GM19043 (cell line): ENCODE measurements around the gene CTNNA2.

ENCODE experiments used
- ATAC-seq: cut with Tn5 transposase; IDR thresholded peaks from one replicate; pipeline ENCODE4 v1.9.1; 2021; ENCODE audit warnings: low read depth; ENCODE audit not compliant: unreplicated experiment

Gene CTNNA2

GRCh38 chr2:79780781-79781180 is 267.9 kb downstream of the CTNNA2 start:
- ATAC-seq: no peak

GRCh38 chr2:79782576-79783452 is 270.0 kb downstream of the CTNNA2 start:
- no peak for ATAC-seq

- ATAC-seq: no peak
Observed at GRCh38 chr2:79788952-79789651, 276.3 kb downstream of the CTNNA2 start.

GRCh38 chr2:79789811-79790210 is 277.0 kb downstream of the CTNNA2 start:
- ATAC-seq: no peak

- no peak for ATAC-seq
Observed at GRCh38 chr2:79792090-79792489, 279.2 kb downstream of the CTNNA2 start.

DNA sequence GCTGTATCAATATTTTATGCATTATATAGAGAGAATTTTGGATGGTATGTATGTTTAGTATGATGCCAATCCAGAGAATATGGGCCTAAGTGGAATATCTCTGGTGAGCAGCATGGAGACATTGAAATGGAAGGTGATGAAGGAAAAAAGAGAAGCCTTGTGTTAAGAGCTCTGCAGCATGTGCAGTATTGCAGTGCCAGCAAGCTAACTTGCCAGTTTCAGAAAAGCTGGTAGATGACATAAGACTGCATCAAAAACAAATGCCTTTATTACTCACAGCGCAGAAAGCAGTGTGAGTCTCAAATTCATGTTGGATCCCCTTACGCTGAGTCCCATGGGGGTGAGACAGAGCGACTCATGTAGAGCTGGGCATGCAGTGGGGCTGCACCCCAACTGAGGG is 280.2 kb downstream of the CTNNA2 start:
- no peak for ATAC-seq

DNA sequence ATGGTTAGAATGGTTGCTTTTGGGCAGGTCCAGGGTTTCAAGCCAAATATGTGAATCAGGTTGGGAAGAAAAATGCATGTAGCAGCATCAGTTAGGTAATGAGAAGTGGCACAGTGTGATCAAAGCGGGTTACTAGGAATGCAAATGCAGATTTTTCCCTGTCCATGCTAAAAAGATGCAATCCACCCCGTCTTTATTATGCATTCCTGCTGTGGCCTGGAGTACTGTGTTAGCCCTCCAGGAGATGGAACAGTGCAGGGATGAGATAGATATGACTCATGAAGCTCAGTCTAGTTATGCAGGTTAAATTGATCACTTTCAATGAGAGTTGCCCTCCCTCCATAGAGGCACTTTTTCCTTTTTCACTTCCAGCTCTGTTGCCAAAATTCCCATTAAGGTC is 283.8 kb downstream of the CTNNA2 start:
- ATAC-seq: no peak

- ATAC-seq: no peak
Observed at GRCh38 chr2:79798776-79799175, 285.9 kb downstream of the CTNNA2 start.

- no peak for ATAC-seq
Observed at GRCh38 chr2:79799729-79800128, 286.9 kb downstream of the CTNNA2 start.

- no peak for ATAC-seq
Observed at GRCh38 chr2:79801082-79801481, 288.2 kb downstream of the CTNNA2 start.

GRCh38 chr2:79817288-79817687 is 304.4 kb downstream of the CTNNA2 start:
- ATAC-seq: no peak

DNA sequence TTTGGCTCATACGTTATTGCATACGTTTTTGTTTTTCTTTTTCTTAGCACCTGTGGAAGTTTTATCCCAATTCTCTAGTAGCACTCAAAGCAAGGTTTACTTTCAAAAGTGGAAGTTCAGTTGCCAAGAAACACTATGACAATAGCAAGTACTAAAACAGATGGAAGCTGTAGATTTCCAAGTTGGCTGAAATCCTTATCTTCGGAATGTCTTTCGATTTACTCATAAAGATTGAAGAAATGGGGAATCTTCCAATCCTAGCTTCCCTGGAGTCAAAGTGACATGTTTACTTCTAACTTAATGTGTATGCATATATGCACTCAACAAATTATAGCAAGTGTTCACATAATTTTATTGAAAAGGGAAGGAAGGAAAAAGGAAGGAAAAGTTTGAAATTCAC is 307.4 kb downstream of the CTNNA2 start:
- no peak for ATAC-seq

GRCh38 chr2:79822136-79822535 is 309.3 kb downstream of the CTNNA2 start:
- ATAC-seq: no peak

DNA sequence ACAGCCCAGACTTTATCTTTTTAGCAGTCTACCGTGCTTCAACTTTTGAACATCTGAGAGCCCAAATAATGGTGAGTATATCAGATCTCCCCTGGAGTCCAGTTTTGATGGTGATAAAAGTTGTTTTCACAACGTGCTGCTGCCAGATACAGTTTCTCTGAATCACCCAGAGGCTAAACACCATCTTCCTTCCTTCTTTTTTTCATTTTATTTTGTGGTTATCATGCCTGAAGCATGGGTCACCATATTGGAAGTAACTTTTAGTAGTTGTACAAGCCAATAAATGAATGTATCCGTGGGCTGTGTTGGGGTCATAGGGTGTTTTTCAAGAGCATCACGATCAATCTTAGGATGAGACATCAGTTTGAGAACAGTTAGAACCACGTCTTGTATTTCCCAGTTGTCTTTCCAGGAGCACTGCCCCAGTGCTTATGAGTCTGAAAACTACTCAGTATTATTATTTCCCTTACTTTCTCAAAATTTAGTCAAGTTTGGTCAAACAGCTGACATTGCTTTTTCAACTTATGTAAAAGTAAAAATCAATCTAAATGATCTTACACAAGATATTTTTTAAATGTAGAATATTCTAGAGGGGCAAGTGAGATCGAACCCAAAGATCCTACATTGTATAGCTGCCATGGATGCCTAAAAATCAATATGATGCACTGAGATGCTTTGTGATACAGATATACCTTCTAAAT is 311.4 kb downstream of the CTNNA2 start:
- no peak for ATAC-seq

GRCh38 chr2:79827881-79828280 is 315.0 kb downstream of the CTNNA2 start:
- no peak for ATAC-seq

- no peak for ATAC-seq
Observed at GRCh38 chr2:79830501-79830900, 317.6 kb downstream of the CTNNA2 start.

GRCh38 chr2:79831961-79832360 is 319.1 kb downstream of the CTNNA2 start:
- no peak for ATAC-seq

DNA sequence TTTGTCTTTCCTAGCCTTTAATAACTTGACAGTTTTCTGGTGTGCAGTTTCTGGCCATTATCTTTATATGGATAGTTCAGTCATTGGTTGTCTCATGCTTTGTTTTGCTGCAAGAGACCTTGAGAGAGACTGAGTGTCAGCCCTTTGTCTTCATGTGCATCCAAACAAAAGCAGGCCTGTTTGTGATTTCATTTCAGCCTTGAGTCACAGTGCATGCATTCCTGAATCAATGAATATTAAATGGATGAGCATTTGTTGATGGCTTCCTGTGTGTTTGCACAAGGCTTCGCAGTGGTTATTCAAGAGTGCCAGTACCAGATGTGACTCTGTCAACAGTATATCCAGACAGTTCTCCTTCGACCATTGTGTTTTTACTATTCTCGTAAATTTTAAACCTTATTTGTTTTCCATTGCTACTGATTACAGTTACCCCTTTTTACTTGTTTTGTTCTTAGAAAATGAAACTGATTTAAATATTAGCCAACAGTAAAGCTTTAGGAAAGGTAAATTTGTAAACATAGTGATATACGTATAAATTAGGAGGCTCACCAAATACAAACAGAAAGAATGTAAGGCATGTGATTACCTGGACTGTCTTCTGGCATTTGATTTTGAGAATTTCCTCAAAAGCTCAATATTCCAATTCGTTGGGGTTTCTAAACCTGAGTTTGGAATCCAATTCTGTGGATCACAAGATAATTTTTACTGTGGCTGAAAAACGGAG is 319.8 kb downstream of the CTNNA2 start:
- no peak for ATAC-seq

DNA sequence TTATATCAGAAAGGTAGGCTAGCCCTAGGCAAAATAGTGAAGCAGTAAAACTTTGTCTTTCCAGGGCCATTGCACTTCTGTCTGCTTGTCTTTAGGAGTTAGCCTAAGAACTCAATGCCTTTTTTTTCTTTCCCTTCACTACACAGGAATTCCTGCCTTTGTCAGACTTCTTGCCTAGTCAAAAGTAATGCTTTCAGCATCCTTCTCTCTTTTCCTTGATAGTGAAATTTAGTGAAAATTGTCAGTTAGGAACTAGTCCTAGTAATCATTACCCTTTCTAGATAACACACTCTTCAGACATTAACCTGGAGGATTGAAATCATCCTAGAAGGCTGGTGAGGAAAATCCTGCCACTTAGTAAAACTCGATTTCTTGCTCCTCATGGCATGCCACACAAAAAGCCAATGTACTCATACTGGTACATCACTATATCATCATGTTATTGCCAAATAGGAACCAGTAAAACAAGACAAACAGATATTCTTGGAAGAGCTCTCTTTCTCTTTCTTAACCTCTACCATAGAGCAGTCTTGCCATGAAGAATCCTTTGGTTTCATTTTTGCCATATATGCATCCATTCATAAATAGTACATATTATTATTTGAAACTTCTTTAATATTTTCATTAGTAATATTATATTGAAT is 320.5 kb downstream of the CTNNA2 start:
- no peak for ATAC-seq

DNA sequence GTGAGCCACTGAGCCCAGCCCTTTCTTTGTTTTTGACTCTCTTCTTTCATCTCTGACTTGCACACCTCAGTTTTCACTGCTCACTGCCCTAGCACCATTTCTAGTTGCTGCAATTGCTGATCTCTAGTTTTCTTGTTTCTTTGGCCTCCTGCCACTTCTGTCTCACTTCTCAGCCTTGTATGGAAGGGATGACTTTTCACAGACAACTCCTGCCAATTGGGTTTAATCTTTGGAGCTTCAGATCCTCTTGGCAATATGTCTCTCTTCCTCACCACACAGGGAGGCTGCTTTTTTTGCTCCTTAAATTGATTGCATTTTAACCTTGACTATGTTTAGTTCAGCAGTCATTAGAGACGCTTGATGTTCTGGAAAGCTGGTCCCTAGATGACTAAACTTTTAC is 323.1 kb downstream of the CTNNA2 start:
- ATAC-seq: no peak
